ENCODE data around the gene DOCK4.

DNA sequence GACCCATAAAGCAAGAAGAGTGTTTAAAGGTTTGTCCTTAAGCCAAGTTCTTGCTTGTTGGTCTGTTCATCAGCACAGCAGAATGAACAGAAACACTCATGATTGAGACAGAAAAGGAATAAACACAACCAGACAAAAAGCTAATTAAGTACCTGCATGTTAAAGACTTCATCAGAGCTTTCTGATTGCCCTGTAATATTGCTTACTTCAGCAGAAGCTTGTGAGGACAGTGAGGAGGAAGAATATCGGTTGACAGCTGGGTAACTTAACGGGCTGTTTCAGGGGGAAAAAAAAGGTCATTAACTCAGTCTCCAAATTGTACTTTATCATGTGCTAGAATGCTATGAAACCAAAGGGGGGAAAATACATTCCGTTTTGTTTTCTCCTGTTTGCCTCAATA is 465.3 kb downstream of the DOCK4 start:
- TF ChIP-seq, protein P1, sequence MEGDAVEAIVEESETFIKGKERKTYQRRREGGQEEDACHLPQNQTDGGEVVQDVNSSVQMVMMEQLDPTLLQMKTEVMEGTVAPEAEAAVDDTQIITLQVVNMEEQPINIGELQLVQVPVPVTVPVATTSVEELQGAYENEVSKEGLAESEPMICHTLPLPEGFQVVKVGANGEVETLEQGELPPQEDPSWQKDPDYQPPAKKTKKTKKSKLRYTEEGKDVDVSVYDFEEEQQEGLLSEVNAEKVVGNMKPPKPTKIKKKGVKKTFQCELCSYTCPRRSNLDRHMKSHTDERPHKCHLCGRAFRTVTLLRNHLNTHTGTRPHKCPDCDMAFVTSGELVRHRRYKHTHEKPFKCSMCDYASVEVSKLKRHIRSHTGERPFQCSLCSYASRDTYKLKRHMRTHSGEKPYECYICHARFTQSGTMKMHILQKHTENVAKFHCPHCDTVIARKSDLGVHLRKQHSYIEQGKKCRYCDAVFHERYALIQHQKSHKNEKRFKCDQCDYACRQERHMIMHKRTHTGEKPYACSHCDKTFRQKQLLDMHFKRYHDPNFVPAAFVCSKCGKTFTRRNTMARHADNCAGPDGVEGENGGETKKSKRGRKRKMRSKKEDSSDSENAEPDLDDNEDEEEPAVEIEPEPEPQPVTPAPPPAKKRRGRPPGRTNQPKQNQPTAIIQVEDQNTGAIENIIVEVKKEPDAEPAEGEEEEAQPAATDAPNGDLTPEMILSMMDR (optimal IDR thresholded peaks at IDR 0.05 in 1 of 3, IDR thresholded peaks at IDR 0.05 in 1 of 3, conservative IDR thresholded peaks at IDR 0.05 in 1 of 3; ENCODE audit: extremely low read depth in 1 of 3, insufficient read depth in 2 of 3, low read length in 3 of 3), result no peak
- no peak for TF ChIP-seq EZH2 (IDR thresholded peaks at IDR 0.05; ENCODE audit: low read length)
